Activated CD4-positive, alpha-beta T cell treated with anti-CD3 and anti-CD28 coated beads, Interleukin-2, amount 10 ng/mL, durations not matched to agents 7 days and 5 days (primary cell): ENCODE results near the gene FLAD1. TPM values are rescaled to one million over a fixed set of nuclear protein-coding genes. Genes with fewer than 3 reads are reported as not detected.
A peak's percentile ranks its signal among the peaks of the same experiment; 100 is the strongest.

Experiments used
- CTCF ChIA-PET: fragments of 350-600 bp; sonication (Branson Sonifier 250); formaldehyde crosslinking; loops from one replicate; lab custom pipeline; 2021; ENCODE audit warnings: antibody characterized with exemption; lab: Charles Lee
- POLR2A ChIA-PET: fragments of 350-600 bp; sonication (Branson Sonifier 250); formaldehyde crosslinking; loops from one replicate; lab custom pipeline; 2021; ENCODE audit warnings: antibody characterized with exemption; lab: Charles Lee
- DNase-seq: peaks from one replicate; pipeline ENCODE4 v3.0.0-alpha.2; 2020
- H3K27ac Mint-ChIP-seq: one replicate; pipeline ENCODE4 v1.8.0; 2021; ENCODE audit warnings: mild to moderate bottlenecking, moderate library complexity, mixed read lengths
- H3K27me3 Mint-ChIP-seq: one replicate; pipeline ENCODE4 v1.8.0; 2021; ENCODE audit warnings: mixed read lengths
- H3K36me3 Mint-ChIP-seq: one replicate; pipeline ENCODE4 v1.8.0; 2021; ENCODE audit warnings: low read depth, mixed read lengths
- H3K4me1 Mint-ChIP-seq: one replicate; pipeline ENCODE4 v1.8.0; 2021; ENCODE audit warnings: mixed read lengths
- H3K4me3 Mint-ChIP-seq: one replicate; pipeline ENCODE4 v1.8.0; 2021; ENCODE audit warnings: mild to moderate bottlenecking, moderate library complexity, mixed read lengths
- H3K9me3 Mint-ChIP-seq: one replicate; pipeline ENCODE4 v1.8.0; 2021; ENCODE audit warnings: mixed read lengths
- total RNA-seq, 2 experiments: library from RNA; stranded (reverse); gene quantifications; one replicate each; pipeline ENCODE4 v1.2.3, GENCODE V29; 2021

FLAD1 gene
- total RNA-seq, 2 experiments from 2014 or later: 41.2 to 41.3 TPM

GRCh38 chr1:155010211-155010918, 27.2 kb downstream of the FLAD1 start:
- DNase-seq: peak; percentile 44
- POLR2A ChIA-PET: no interaction called here
- Mint-ChIP-seq H3K27ac (peak overlapping the region; percentile 92), H3K4me3 (peak overlapping the region; percentile 99), H3K9me3 (no peaks in the 10 kb centered on the region), H3K4me1 (peaks cover 74% of the 10 kb centered on the region), H3K27me3 (no peaks in the 10 kb centered on the region), H3K36me3 (peaks cover 53% of the 10 kb centered on the region)
- CTCF ChIA-PET: interaction anchor here (0.6 to 17.4 kb wide), 8 partner anchors 12 to 75 kb away, joined by 3 to 222 read pairs (median 10); partner anchors contain the start of genes DCST1, DCST2, LENEP and ZBTB7B

DNA sequence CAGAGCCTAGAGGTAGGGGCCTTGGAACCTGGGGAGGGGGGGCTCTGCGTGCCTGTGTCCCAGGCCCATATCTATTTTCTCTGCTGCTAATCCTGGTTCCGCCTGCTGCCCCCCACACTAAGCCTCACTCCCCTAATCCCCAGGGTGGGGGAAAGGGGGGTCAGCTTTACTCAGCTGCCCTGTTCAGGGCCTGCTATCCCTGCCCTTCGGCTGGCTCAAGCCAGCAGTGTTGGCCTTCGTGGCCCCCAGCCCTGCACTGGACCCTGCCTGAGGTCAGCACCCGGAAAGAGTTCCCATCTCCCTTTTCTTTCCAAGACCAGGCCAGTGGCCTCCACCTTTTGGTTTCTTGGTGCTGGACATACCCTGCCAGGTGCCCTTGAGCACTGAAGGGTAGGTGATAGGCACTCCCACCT, 27.9 kb downstream of the FLAD1 start:
- H3K4me3 Mint-ChIP-seq: peak overlapping the region; percentile 99
- H3K36me3 Mint-ChIP-seq: peaks cover 59% of the 10 kb centered on the region
- CTCF ChIA-PET: interaction anchor here (1.1 to 17.4 kb wide), 6 partner anchors 12 to 74 kb away, joined by 3 to 222 read pairs (median 14); partner anchors contain the start of genes DCST1, DCST2, LENEP and ZBTB7B
- no peaks in the 10 kb centered on the region for H3K9me3 Mint-ChIP-seq
- no peaks in the 10 kb centered on the region for H3K27me3 Mint-ChIP-seq
- DNase-seq: no peak
- H3K27ac Mint-ChIP-seq: peak overlapping the region; percentile 92
- POLR2A ChIA-PET: no interaction called here
- H3K4me1 Mint-ChIP-seq: peaks cover 74% of the 10 kb centered on the region

DNA sequence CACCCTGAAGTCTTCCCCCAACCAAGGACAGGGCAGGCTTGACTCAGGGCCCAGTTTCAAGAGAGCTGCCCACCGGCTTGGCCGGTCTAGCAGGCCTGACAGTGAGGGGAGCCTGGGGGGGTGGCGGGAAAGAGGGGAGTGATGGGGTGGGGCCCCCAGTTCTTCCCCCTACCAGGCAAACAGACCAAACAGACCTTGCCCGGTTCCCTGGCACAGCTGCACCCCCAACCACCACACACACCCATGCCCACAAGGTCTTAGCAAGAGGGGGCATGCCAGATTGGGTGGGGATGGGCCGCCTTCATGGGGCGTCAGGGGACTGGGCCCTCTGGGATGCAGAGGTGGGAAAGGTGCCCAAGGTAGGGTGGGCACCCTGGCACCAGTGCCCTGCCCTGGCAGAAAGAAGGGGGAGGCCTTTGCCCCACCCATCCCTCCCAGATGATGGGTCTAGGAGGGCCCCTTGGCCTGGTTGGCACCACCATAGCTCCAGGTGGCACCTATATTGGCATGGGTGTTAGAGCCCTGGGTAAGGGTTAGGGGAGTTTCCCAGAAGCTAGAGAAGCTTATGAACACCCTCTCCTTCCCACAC, 28.4 kb downstream of the FLAD1 start:
- H3K4me3 Mint-ChIP-seq: peak overlapping the region; percentile 99
- H3K9me3 Mint-ChIP-seq: no peaks in the 10 kb centered on the region
- peak overlapping the region; percentile 92 for H3K27ac Mint-ChIP-seq
- POLR2A ChIA-PET: no interaction called here
- H3K4me1 Mint-ChIP-seq: peaks cover 74% of the 10 kb centered on the region
- CTCF ChIA-PET: interaction anchor here (0.6 to 17.4 kb wide), 9 partner anchors 9 to 74 kb away, joined by 3 to 222 read pairs (median 6); partner anchors contain the start of genes DCST1, DCST2, LENEP and ZBTB7B
- DNase-seq: no peak
- H3K27me3 Mint-ChIP-seq: no peaks in the 10 kb centered on the region
- peaks cover 60% of the 10 kb centered on the region for H3K36me3 Mint-ChIP-seq

- H3K4me1 Mint-ChIP-seq: peaks cover 74% of the 10 kb centered on the region
- H3K9me3 Mint-ChIP-seq: no peaks in the 10 kb centered on the region
- no peaks in the 10 kb centered on the region for H3K27me3 Mint-ChIP-seq
- ChIA-PET POLR2A (interaction anchor here (0.6 to 0.7 kb wide), 2 partner anchors 29 to 51 kb away, joined by 3 to 5 read pairs; no protein-coding TSS in a partner anchor), CTCF (interaction anchor here (0.6 to 17.4 kb wide), 8 partner anchors 8 to 73 kb away, joined by 3 to 222 read pairs (median 8); partner anchors contain the start of genes DCST1, DCST2, LENEP and ZBTB7B)
- peaks cover 62% of the 10 kb centered on the region for H3K36me3 Mint-ChIP-seq
- peak overlapping the region; percentile 89 for H3K27ac Mint-ChIP-seq
- peak overlapping the region; percentile 99 for H3K4me3 Mint-ChIP-seq
- peak; percentile 52 for DNase-seq
These were observed 28.9 kb downstream of the FLAD1 start for GRCh38 chr1:155012026-155012546.

DNA sequence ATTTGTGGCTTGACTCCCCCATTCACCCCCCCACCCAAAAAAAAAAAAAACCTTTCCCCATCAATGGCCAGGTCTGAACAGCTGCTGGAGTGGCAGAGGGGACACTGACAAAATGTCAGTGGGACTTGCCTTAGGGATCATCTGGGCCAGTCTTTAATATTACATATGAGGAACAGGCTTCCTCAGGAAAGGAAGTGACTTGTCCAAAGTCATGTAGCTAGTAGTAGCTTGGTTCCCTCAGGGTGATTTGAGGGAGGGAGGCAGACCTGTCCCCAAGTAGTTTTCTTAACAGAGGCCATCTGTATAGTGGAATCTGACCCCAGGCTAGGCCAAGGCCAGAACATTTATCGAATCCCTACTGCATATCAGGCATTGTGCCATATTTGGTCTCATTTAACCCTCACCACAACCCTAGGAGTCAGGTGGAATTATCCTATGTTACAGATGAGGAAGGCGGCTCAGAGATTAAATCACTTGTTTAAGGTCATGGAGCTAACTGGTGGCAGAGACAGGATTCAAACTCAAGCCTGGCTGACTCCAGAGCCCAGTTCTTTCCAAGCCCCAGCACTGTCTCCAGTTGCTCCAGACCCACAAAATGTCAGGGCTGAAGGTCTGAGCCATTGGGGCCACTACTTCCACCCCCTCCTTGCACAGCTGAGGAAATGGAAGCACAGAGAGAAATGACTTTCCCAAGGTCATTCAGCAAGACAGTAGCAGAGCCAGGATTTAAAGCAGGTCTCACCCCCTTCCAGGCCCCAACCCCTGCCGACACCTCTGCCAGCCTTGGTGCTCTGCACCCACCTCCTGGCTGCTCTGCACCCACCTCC, 29.8 kb downstream of the FLAD1 start:
- ChIA-PET CTCF (interaction anchor here (0.6 to 17.4 kb wide), 10 partner anchors 10 to 563 kb away, joined by 3 to 222 read pairs (median 4); partner anchors contain the start of genes DCST1, DCST2, KRTCAP2 and LENEP), POLR2A (interaction anchor here (0.7 kb wide), 1 partner anchor 28 kb away, joined by 5 read pairs; no protein-coding TSS in a partner anchor)
- Mint-ChIP-seq H3K4me3 (peak overlapping the region; percentile 99), H3K27me3 (no peaks in the 10 kb centered on the region), H3K4me1 (peaks cover 74% of the 10 kb centered on the region), H3K36me3 (peaks cover 68% of the 10 kb centered on the region), H3K9me3 (no peaks in the 10 kb centered on the region), H3K27ac (peak overlapping the region; percentile 89)
- no peak for DNase-seq

DNA sequence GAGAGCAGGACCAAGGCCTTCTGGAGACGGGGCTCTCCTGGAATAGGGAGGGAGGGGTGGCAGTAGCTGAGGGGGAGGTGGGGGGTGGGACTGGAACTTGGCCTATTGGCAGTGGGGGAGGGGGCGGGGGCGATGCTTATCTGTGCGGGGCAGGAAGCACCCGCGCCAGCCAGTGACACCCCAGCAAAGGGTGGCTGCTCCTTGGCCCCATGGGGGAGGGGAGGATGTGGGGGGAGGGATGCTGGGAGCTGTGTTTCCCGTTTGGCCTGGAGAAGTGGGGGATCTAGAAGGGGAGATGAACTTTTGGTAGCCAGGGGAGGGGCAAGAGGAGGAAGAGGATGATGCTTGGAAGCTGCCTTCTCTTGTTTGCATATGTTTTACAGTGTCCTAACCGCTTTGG, 30.5 kb downstream of the FLAD1 start:
- Mint-ChIP-seq H3K27ac (peak overlapping the region; percentile 89), H3K4me3 (peak overlapping the region; percentile 99), H3K27me3 (no peaks in the 10 kb centered on the region), H3K36me3 (peaks cover 69% of the 10 kb centered on the region), H3K9me3 (no peaks in the 10 kb centered on the region), H3K4me1 (peaks cover 71% of the 10 kb centered on the region)
- peak; percentile 63 for DNase-seq
- POLR2A ChIA-PET: no interaction called here
- CTCF ChIA-PET: interaction anchor here (1.2 to 17.4 kb wide), 5 partner anchors 15 to 159 kb away, joined by 3 to 222 read pairs (median 18); partner anchors contain the start of genes DCST1, DCST2, KRTCAP2 and LENEP

DNA sequence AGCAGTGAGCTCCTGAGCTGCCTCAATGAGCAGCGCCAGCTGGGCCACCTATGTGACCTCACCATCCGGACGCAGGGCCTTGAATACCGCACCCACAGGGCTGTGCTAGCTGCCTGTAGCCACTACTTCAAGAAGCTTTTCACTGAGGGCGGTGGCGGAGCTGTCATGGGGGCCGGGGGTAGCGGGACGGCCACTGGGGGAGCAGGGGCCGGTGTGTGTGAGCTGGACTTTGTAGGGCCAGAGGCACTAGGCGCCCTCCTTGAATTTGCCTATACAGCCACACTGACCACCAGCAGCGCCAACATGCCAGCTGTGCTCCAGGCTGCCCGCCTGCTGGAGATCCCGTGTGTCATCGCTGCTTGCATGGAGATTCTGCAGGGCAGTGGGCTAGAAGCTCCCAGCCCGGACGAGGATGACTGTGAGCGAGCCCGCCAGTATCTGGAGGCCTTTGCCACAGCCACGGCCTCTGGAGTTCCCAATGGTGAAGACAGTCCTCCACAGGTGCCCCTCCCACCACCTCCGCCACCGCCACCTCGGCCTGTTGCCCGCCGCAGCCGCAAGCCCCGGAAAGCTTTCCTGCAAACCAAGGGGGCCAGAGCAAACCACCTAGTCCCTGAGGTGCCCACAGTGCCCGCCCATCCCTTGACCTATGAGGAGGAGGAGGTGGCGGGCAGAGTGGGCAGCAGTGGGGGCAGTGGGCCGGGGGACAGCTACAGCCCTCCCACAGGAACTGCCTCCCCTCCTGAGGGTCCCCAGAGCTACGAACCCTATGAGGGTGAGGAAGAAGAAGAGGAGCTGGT, 31.8 kb downstream of the FLAD1 start:
- Mint-ChIP-seq H3K4me1 (peaks cover 80% of the 10 kb centered on the region), H3K27ac (peak overlapping the region; percentile 84), H3K36me3 (peaks cover 73% of the 10 kb centered on the region), H3K27me3 (no peaks in the 10 kb centered on the region), H3K9me3 (no peaks in the 10 kb centered on the region), H3K4me3 (peak overlapping the region; percentile 99)
- no peak for DNase-seq
- ChIA-PET POLR2A (interaction anchor here (1.5 kb wide), 1 partner anchor 30 kb away, joined by 7 read pairs; no protein-coding TSS in a partner anchor), CTCF (interaction anchor here (0.6 to 17.4 kb wide), 8 partner anchors 7 to 1095 kb away, joined by 4 to 222 read pairs (median 22); partner anchors contain the start of genes DCST1, DCST2, FLAD1 and LENEP)

GRCh38 chr1:155015527-155016230, 32.5 kb downstream of the FLAD1 start:
- Mint-ChIP-seq H3K27ac (peak overlapping the region; percentile 84), H3K4me1 (peaks cover 79% of the 10 kb centered on the region), H3K27me3 (no peaks in the 10 kb centered on the region), H3K36me3 (peaks cover 68% of the 10 kb centered on the region), H3K4me3 (peak overlapping the region; percentile 62), H3K9me3 (no peaks in the 10 kb centered on the region)
- DNase-seq: no peak
- CTCF ChIA-PET: interaction anchor here (0.6 to 17.4 kb wide), 16 partner anchors 8 to 1094 kb away, joined by 3 to 222 read pairs (median 6); partner anchors contain the start of genes ADAM15, DCST1, DCST2 and FLAD1
- POLR2A ChIA-PET: interaction anchor here (1.4 to 1.5 kb wide), 2 partner anchors 31 to 61 kb away, joined by 7 read pairs; no protein-coding TSS in a partner anchor

- no peaks in the 10 kb centered on the region for H3K27me3 Mint-ChIP-seq
- H3K4me1 Mint-ChIP-seq: peaks cover 75% of the 10 kb centered on the region
- peak overlapping the region; percentile 62 for H3K4me3 Mint-ChIP-seq
- no peaks in the 10 kb centered on the region for H3K9me3 Mint-ChIP-seq
- ChIA-PET CTCF (interaction anchor here (0.9 to 17.4 kb wide), 17 partner anchors 9 to 76 kb away, joined by 3 to 222 read pairs (median 7); partner anchors contain the start of genes ADAM15, DCST1, DCST2 and FLAD1), POLR2A (interaction anchor here (1.4 to 1.5 kb wide), 2 partner anchors 32 to 61 kb away, joined by 7 read pairs; no protein-coding TSS in a partner anchor)
- peak overlapping the region; percentile 84 for H3K27ac Mint-ChIP-seq
- peaks cover 62% of the 10 kb centered on the region for H3K36me3 Mint-ChIP-seq
- no peak for DNase-seq
These were observed 33.2 kb downstream of the FLAD1 start for GRCh38 chr1:155016231-155016831.
